GM18951 (cell line): ENCODE data around the gene EFNA2.
"Not testable (repeated sequence)": the region's sequence is repeated elsewhere in the genome, so short reads cannot be mapped to it uniquely, and the experiment has no call there.

Experiments used
- POLR2A ChIP-seq: IDR thresholded peaks from 4 replicates; pipeline ENCODE4 v1.6.1; 2011; ENCODE audit warnings: mild to moderate bottlenecking; ENCODE audit not compliant: insufficient read length, insufficient read depth; ENCODE audit errors: extremely low read depth
- in situ Hi-C: fragments of 300-500 bp; cut with MboI; formaldehyde crosslinking; loops from one replicate; pipeline ENCODE4 v1.12.0; 2022; ENCODE audit warnings: low sequenced_read_pairs, mixed read lengths, inconsistent platforms; ENCODE audit not compliant: unreplicated experiment

EFNA2 gene

GRCh38 chr19:1327125-1327524 is 41.5 kb downstream of the EFNA2 start:
- TF ChIP-seq POLR2A, result no peak
- in situ Hi-C loops, result no loop called here

- in situ Hi-C loops, result not testable (repeated sequence)
Measured at GRCh38 chr19:1332208-1332607, 46.5 kb downstream of the EFNA2 start.

- in situ Hi-C loops, result no loop called here
- TF ChIP-seq POLR2A, result no peak
Measured at GRCh38 chr19:1336079-1336684, 50.5 kb downstream of the EFNA2 start.

DNA sequence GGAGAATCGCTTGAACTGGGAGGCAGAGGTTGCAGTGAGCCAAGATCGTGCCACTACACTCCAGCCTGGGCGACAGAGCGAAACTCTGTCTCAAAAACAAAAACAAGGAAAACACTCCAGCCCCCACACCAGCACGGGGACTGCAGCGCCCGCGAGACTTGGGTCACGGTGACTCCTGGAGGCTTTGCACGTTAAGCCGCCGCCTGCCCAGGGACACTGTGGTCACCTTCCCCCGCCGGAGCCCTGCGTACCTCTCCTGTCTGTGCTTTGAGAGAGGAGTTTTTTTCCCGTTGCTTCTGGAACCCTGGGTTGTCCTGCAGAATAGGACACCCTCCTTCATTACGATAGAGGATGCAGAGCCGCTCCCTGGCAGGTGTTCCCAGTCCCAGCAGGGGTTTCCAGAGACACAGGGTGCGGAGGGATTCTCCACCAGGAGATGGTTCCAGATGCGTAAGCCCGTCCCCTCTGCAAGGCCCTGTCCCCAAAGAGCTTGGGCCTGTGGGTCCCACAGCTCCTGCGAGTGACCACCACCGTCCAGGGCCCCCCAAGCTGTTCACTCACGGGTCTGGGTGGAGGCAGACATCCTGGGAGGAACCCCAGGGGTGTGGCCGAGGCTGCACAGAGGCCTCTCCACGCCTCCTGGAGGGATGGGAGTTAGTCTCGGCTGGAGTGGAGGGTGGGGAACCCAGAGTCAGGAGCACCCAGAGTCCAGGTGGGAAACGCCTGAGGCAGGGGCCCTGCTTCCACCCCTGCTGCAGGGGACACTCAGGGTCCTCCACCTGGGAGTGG is 55.2 kb downstream of the EFNA2 start:
- no peak for TF ChIP-seq POLR2A
- in situ Hi-C loops, result no loop called here

GRCh38 chr19:1343041-1343440 is 57.4 kb downstream of the EFNA2 start:
- in situ Hi-C loops, result no loop called here
- TF ChIP-seq POLR2A, result no peak

GRCh38 chr19:1349211-1349610 is 63.5 kb downstream of the EFNA2 start:
- in situ Hi-C loops, result no loop called here
- no peak for TF ChIP-seq POLR2A

DNA sequence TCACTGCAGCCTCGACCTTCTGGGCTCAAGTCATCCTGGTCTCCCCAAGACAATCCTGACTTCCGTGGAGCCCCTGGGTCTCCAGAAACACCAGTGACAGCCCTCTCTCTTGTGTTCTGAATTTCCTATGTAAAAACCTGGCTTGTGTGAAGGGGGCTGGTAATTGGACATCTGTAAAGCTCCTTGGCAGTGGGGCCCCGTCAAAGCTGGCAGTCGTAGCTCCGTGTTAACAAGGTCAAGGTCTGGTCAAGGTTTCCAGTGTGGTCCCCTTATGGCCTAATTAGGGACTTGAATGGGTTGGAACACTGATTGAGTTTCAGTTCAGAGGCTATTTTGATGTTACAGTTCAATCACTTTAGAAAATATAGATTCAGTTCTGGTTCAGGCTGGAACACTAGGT is 65.2 kb downstream of the EFNA2 start:
- TF ChIP-seq POLR2A, result no peak
- in situ Hi-C loops, result no loop called here
